ENCODE results near the gene RPL36AL. TPM values are rescaled to one million over a fixed set of nuclear protein-coding genes. Genes with fewer than 3 reads are reported as not detected.

RPL36AL gene
- polyA plus RNA-seq, 2 of the 4 experiments (the other 2 are of a cell fraction): 390 to 469 TPM

- Histone ChIP-seq H3K4me3 (no peak overlapping the region), H3K9me3 (no peaks in the 10 kb centered on the region), H3K4me1 (peaks cover 34% of the 10 kb centered on the region), H3K27ac (peak overlapping the region in 1 of 2 experiments; percentile 34; a peak in 1 of 6 replicates), H3K4me2 (peak overlapping the region; percentile 44; the same call in 2 of the 3 replicates)
- FAIRE-seq (no peak), ATAC-seq (peak in 1 of 2 experiments; percentile 9; a peak in 2 of 6 replicates), DNase-seq (ENCODE audit: low read depth in 1 of 2, low spot score in 1 of 2) (no peak)
- POLR2A ChIA-PET: interaction anchor here (1.5 kb wide), 1 partner anchor 212 kb away, joined by 6 read pairs; the partner anchor contains the start of gene NEMF
- CTCF ChIA-PET: interaction anchor here (0.5 to 1.5 kb wide), 3 partner anchors 9 to 213 kb away, joined by 3 to 5 read pairs (median 3); no protein-coding TSS in a partner anchor
- peak; percentile 75 to 84; a peak in 3 of 4 replicates for TF ChIP-seq CEBPB (IDR thresholded peaks at IDR 0.05)
- TF ChIP-seq EP300 (IDR thresholded peaks at IDR 0.05): no peak
- TF ChIP-seq, protein P1, sequence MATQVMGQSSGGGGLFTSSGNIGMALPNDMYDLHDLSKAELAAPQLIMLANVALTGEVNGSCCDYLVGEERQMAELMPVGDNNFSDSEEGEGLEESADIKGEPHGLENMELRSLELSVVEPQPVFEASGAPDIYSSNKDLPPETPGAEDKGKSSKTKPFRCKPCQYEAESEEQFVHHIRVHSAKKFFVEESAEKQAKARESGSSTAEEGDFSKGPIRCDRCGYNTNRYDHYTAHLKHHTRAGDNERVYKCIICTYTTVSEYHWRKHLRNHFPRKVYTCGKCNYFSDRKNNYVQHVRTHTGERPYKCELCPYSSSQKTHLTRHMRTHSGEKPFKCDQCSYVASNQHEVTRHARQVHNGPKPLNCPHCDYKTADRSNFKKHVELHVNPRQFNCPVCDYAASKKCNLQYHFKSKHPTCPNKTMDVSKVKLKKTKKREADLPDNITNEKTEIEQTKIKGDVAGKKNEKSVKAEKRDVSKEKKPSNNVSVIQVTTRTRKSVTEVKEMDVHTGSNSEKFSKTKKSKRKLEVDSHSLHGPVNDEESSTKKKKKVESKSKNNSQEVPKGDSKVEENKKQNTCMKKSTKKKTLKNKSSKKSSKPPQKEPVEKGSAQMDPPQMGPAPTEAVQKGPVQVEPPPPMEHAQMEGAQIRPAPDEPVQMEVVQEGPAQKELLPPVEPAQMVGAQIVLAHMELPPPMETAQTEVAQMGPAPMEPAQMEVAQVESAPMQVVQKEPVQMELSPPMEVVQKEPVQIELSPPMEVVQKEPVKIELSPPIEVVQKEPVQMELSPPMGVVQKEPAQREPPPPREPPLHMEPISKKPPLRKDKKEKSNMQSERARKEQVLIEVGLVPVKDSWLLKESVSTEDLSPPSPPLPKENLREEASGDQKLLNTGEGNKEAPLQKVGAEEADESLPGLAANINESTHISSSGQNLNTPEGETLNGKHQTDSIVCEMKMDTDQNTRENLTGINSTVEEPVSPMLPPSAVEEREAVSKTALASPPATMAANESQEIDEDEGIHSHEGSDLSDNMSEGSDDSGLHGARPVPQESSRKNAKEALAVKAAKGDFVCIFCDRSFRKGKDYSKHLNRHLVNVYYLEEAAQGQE (IDR thresholded peaks at IDR 0.05): no peak
- TF ChIP-seq FOXS1 (CRISPR knock-in tag; IDR thresholded peaks at IDR 0.05): no peak
- 92% methylated on average over 7 of the region's 7 CpGs for WGBS (ENCODE audit: missing lambda C conversion rate)
Observed at GRCh38 chr14:49640540-49641417, 20.4 kb upstream of the RPL36AL start.

GRCh38 chr14:49637534-49638078 is 17.2 kb upstream of the RPL36AL start:
- ChIA-PET POLR2A (no interaction called here), CTCF (interaction anchor here (0.6 to 1.5 kb wide), 4 partner anchors 17 to 263 kb away, joined by 3 to 5 read pairs (median 3); partner anchors contain the start of genes MGAT2, POLE2 and RPL36AL)
- H3K9me3 ChIP-seq: no peaks in the 10 kb centered on the region
- DNase-seq (ENCODE audit: low read depth in 1 of 2, low spot score in 1 of 2) (no peak), FAIRE-seq (no peak), ATAC-seq (no peak)
- peaks cover 35% of the 10 kb centered on the region for H3K4me1 ChIP-seq
- TF ChIP-seq PHF8 (IDR thresholded peaks at IDR 0.05; ENCODE audit: borderline replicate concordance, low read depth) (no peak), RNF2 (IDR thresholded peaks at IDR 0.05; ENCODE audit: borderline replicate concordance, low read depth) (no peak), TFCP2L1 (CRISPR knock-in tag; IDR thresholded peaks at IDR 0.05) (no peak), GATA3 (IDR thresholded peaks at IDR 0.05; ENCODE audit: borderline replicate concordance) (no peak), MAX (IDR thresholded peaks at IDR 0.05) (no peak), CHD4 (IDR thresholded peaks at IDR 0.05; ENCODE audit: borderline replicate concordance) (no peak), HOXB13 (CRISPR knock-in tag; IDR thresholded peaks at IDR 0.05; ENCODE audit: low read depth) (no peak)
- TF ChIP-seq, protein P2, sequence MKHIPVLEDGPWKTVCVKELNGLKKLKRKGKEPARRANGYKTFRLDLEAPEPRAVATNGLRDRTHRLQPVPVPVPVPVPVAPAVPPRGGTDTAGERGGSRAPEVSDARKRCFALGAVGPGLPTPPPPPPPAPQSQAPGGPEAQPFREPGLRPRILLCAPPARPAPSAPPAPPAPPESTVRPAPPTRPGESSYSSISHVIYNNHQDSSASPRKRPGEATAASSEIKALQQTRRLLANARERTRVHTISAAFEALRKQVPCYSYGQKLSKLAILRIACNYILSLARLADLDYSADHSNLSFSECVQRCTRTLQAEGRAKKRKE (CRISPR knock-in tag; IDR thresholded peaks at IDR 0.05; ENCODE audit: low read depth): no peak
- H3K4me2 ChIP-seq: no peak overlapping the region
- H3K4me3 ChIP-seq: no peak overlapping the region
- 97% methylated on average over 3 of the region's 3 CpGs for WGBS (ENCODE audit: missing lambda C conversion rate)
- no peak overlapping the region for H3K27ac ChIP-seq

- ATAC-seq (no peak), DNase-seq (ENCODE audit: low read depth in 1 of 2, low spot score in 1 of 2) (no peak), FAIRE-seq (no peak)
- H3K4me1 ChIP-seq: peaks cover 31% of the 10 kb centered on the region
- POLR2A ChIA-PET: interaction anchor here (3.2 kb wide), 1 partner anchor 131 kb away, joined by 43 read pairs; the partner anchor contains the start of gene KLHDC2
- TF ChIP-seq, protein P3, sequence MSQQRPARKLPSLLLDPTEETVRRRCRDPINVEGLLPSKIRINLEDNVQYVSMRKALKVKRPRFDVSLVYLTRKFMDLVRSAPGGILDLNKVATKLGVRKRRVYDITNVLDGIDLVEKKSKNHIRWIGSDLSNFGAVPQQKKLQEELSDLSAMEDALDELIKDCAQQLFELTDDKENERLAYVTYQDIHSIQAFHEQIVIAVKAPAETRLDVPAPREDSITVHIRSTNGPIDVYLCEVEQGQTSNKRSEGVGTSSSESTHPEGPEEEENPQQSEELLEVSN (IDR thresholded peaks at IDR 0.05; ENCODE audit: borderline replicate concordance, low read depth): no peak
- TF ChIP-seq MAFK (IDR thresholded peaks at IDR 0.05; ENCODE audit: partially characterized antibody) (no peak), FOXS1 (CRISPR knock-in tag; IDR thresholded peaks at IDR 0.05) (no peak), ZFP36 (IDR thresholded peaks at IDR 0.05; ENCODE audit: borderline replicate concordance, partially characterized antibody) (no peak), RFX5 (IDR thresholded peaks at IDR 0.05) (no peak), HOXB5 (CRISPR knock-in tag; IDR thresholded peaks at IDR 0.05) (no peak)
- H3K27ac ChIP-seq: no peak overlapping the region
- CTCF ChIA-PET: interaction anchor here (1.0 to 1.5 kb wide), 2 partner anchors 11 to 52 kb away, joined by 3 to 4 read pairs; partner anchors contain the start of gene POLE2
- no peak overlapping the region for H3K4me3 ChIP-seq
- no peaks in the 10 kb centered on the region for H3K9me3 ChIP-seq
- 100% methylated on average over 1 of the region's 1 CpG for WGBS (ENCODE audit: missing lambda C conversion rate)
- H3K4me2 ChIP-seq: peak overlapping the region; percentile 76
Observed at GRCh38 chr14:49636866-49637265, 16.4 kb upstream of the RPL36AL start.

Measured in A549 (cell line).